HFFc6 (cell line): ENCODE measurements around the gene SOX21. TPM values are rescaled to one million over a fixed set of nuclear protein-coding genes. Genes with fewer than 3 reads are reported as not detected.

Experiments
- DNase-seq: peaks from one replicate; pipeline ENCODE4 v3.0.0-alpha.2; 2018
- H3K27ac Mint-ChIP-seq: 2 replicates; pipeline ENCODE4 v1.8.0; 2020; ENCODE audit warnings: mild to moderate bottlenecking, mixed read lengths
- H3K27me3 Mint-ChIP-seq: 2 replicates; pipeline ENCODE4 v1.8.0; 2021; ENCODE audit warnings: mild to moderate bottlenecking, moderate library complexity, mixed read lengths; ENCODE audit not compliant: insufficient read depth
- H3K36me3 Mint-ChIP-seq: 2 replicates; pipeline ENCODE4 v1.8.0; 2021; ENCODE audit warnings: low read depth, mixed read lengths
- H3K4me1 Mint-ChIP-seq: 2 replicates; pipeline ENCODE4 v1.8.0; 2020; ENCODE audit warnings: low read depth, mixed read lengths
- H3K4me3 Mint-ChIP-seq: 2 replicates; pipeline ENCODE4 v1.8.0; 2020; ENCODE audit warnings: mild to moderate bottlenecking, moderate library complexity, mixed read lengths
- H3K9me3 Mint-ChIP-seq: 2 replicates; pipeline ENCODE4 v1.8.0; 2020; ENCODE audit warnings: mild to moderate bottlenecking, mixed read lengths
- total RNA-seq, 6 experiments: library from RNA; stranded (reverse); fragmentation: NEBNext Ultra II Directional; extraction: Animal tissue kit (Norgen Biotek cat#: 25700); gene quantifications; 2 replicates in 1 of 6; 3 replicates in 5 of 6; pipeline ENCODE4 v1.2.3, GENCODE V29; 2021
- TF ChIP-seq, protein P1 (sequence below): fragments of 200-600 bp; sonication (generic); IDR thresholded peaks from 2 replicates; pipeline ENCODE4 v1.5.0; 2021; ENCODE audit warnings: antibody characterized with exemption, mild to moderate bottlenecking

The SOX21 gene
- total RNA-seq, 6 experiments from 2014 or later: not detected

DNA sequence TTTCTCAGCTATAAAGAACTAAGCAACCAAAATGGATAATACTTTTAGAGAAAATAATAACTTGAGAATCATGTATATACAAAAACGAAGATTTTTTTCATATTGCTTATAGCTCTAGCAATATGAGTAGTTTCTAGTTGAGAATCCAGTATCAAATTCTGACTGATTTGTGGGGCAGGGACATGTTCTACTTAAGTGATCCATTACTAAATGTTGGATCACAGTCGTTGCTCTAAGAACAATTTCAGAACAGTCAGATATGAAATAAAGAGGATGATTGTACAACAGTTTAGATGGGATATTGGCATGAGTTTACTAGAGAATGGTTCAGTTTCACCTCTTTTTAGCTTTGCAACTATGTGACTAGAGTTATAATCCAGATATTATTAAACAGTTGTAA, 39.9 kb downstream of the SOX21 start:
- H3K27ac Mint-ChIP-seq: no peak overlapping the region
- H3K4me1 Mint-ChIP-seq: peaks cover 4% of the 10 kb centered on the region; the same call in 1 of the 2 replicates
- no peak overlapping the region for H3K4me3 Mint-ChIP-seq
- H3K9me3 Mint-ChIP-seq: no peaks in the 10 kb centered on the region
- no peaks in the 10 kb centered on the region for H3K36me3 Mint-ChIP-seq
- TF ChIP-seq, protein P1, sequence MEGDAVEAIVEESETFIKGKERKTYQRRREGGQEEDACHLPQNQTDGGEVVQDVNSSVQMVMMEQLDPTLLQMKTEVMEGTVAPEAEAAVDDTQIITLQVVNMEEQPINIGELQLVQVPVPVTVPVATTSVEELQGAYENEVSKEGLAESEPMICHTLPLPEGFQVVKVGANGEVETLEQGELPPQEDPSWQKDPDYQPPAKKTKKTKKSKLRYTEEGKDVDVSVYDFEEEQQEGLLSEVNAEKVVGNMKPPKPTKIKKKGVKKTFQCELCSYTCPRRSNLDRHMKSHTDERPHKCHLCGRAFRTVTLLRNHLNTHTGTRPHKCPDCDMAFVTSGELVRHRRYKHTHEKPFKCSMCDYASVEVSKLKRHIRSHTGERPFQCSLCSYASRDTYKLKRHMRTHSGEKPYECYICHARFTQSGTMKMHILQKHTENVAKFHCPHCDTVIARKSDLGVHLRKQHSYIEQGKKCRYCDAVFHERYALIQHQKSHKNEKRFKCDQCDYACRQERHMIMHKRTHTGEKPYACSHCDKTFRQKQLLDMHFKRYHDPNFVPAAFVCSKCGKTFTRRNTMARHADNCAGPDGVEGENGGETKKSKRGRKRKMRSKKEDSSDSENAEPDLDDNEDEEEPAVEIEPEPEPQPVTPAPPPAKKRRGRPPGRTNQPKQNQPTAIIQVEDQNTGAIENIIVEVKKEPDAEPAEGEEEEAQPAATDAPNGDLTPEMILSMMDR: no peak
- H3K27me3 Mint-ChIP-seq: peaks cover 26% of the 10 kb centered on the region
- no peak for DNase-seq

DNA sequence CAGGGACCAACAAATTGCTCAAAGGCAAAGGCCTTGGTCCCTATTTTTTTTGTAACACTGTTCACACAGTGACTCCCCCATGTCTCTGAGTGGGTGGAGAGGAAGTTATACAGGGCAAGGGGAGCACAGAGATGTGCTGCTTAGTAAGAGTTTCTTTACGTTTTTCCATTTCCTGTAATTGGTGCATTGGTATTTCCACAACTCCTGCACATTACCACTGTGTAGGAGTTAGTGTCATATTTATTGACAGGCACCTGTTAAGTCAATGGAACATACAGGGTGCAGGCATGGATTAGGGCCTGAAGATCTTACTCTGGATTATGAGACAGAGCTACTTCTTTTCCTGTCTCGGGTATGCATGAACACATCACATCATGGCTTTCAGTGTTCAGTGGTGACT, 45.2 kb downstream of the SOX21 start:
- H3K27me3 Mint-ChIP-seq: peaks cover 37% of the 10 kb centered on the region
- H3K27ac Mint-ChIP-seq: no peak overlapping the region
- TF ChIP-seq, protein P1: no peak
- no peak overlapping the region for H3K4me3 Mint-ChIP-seq
- H3K4me1 Mint-ChIP-seq: no peaks in the 10 kb centered on the region; the same call in 1 of the 2 replicates
- H3K9me3 Mint-ChIP-seq: no peaks in the 10 kb centered on the region
- H3K36me3 Mint-ChIP-seq: no peaks in the 10 kb centered on the region
- DNase-seq: no peak

DNA sequence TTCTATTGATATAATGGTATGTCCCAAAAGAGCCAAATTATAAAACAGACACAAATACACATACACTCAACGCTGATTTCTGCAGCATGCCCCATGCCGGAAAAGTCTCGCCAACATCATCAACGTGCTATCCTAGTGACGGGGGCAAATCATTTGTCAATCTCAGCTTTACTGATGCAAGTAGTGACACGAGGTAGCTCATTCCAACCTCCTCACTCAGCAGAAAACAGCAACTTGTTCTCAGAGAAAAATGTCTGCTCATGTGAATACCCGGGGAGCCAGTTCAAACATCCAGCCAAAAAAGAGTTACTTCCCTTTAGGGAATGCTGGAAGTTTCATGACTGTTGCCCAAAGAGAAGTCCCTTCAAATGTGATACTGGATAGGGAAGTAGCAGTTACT, 46.3 kb downstream of the SOX21 start:
- no peak overlapping the region for H3K4me3 Mint-ChIP-seq
- no peaks in the 10 kb centered on the region for H3K36me3 Mint-ChIP-seq
- DNase-seq: no peak
- H3K9me3 Mint-ChIP-seq: no peaks in the 10 kb centered on the region
- TF ChIP-seq, protein P1: no peak
- H3K27me3 Mint-ChIP-seq: peaks cover 42% of the 10 kb centered on the region
- no peak overlapping the region for H3K27ac Mint-ChIP-seq
- peaks cover 5% of the 10 kb centered on the region; the same call in 1 of the 2 replicates for H3K4me1 Mint-ChIP-seq

DNA sequence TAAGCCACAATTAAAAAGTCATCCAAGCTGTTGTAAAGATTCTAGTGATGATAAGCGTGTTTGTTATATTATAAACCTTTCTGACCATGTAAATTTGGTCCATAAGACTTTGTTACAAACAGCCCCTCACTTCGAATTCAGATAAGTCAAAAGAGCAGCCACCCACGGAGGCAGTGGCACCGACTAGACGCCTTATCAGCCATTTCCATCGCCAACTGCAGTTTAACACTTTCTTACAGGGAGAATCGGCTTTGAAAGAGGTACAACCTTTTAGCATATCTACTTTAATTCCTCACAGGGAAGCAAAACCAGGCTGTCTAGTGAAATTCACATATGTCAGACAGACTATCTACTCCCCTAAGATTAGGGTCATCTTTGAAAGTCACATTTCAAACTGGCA, 47.5 kb downstream of the SOX21 start:
- peaks cover 11% of the 10 kb centered on the region; the same call in 1 of the 2 replicates for H3K4me1 Mint-ChIP-seq
- no peak overlapping the region for H3K27ac Mint-ChIP-seq
- no peaks in the 10 kb centered on the region for H3K9me3 Mint-ChIP-seq
- TF ChIP-seq, protein P1: no peak
- DNase-seq: no peak
- H3K4me3 Mint-ChIP-seq: no peak overlapping the region
- no peaks in the 10 kb centered on the region for H3K36me3 Mint-ChIP-seq
- peaks cover 37% of the 10 kb centered on the region for H3K27me3 Mint-ChIP-seq

DNA sequence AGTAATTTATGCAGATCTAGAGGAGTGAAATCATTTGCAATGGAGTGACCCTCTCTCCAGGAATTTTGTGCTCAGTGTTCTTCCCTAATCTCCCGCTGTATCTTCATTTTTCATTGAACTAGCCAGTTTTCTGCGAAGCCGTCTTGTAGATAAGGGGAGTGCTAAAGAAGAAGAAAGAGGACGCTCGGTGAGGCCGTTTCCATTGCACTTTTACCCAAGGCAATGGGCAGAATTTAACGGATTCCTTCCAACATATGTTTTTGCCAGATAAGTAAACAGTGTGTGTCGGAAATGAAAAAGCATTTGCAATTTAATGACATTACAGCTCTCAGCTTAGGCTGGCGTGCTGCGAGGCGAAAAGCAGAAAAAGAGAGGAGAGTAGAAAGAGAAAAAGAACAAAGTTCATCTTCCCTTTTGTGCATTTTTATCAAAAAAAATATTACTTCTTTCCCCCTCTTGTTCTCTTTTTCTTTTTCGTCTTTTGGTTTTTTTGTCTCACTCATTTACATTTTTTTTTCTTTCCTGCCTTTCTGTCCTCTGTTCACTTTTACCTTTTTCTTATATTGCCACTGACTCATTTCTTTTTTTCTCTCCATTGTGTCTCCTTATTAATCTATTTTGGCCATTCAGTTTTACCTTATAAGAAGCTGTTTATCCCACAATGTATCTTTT, 49.9 kb downstream of the SOX21 start:
- H3K36me3 Mint-ChIP-seq: no peaks in the 10 kb centered on the region
- peaks cover 30% of the 10 kb centered on the region for H3K4me1 Mint-ChIP-seq
- H3K9me3 Mint-ChIP-seq: no peaks in the 10 kb centered on the region
- no peak for DNase-seq
- TF ChIP-seq, protein P1: no peak
- H3K27me3 Mint-ChIP-seq: peaks cover 25% of the 10 kb centered on the region
- no peak overlapping the region for H3K27ac Mint-ChIP-seq
- no peak overlapping the region for H3K4me3 Mint-ChIP-seq
